ENCODE measurements around the gene ITK.

The ITK gene

GRCh38 chr5:157213527-157214243 is 33.0 kb downstream of the ITK start:
- no peak for TF ChIP-seq ZFX (IDR thresholded peaks at IDR 0.05)
- TF ChIP-seq, protein P1, sequence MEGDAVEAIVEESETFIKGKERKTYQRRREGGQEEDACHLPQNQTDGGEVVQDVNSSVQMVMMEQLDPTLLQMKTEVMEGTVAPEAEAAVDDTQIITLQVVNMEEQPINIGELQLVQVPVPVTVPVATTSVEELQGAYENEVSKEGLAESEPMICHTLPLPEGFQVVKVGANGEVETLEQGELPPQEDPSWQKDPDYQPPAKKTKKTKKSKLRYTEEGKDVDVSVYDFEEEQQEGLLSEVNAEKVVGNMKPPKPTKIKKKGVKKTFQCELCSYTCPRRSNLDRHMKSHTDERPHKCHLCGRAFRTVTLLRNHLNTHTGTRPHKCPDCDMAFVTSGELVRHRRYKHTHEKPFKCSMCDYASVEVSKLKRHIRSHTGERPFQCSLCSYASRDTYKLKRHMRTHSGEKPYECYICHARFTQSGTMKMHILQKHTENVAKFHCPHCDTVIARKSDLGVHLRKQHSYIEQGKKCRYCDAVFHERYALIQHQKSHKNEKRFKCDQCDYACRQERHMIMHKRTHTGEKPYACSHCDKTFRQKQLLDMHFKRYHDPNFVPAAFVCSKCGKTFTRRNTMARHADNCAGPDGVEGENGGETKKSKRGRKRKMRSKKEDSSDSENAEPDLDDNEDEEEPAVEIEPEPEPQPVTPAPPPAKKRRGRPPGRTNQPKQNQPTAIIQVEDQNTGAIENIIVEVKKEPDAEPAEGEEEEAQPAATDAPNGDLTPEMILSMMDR (conservative IDR thresholded peaks at IDR 0.05), result no peak
- no peak overlapping the region for H3K27ac ChIP-seq

DNA sequence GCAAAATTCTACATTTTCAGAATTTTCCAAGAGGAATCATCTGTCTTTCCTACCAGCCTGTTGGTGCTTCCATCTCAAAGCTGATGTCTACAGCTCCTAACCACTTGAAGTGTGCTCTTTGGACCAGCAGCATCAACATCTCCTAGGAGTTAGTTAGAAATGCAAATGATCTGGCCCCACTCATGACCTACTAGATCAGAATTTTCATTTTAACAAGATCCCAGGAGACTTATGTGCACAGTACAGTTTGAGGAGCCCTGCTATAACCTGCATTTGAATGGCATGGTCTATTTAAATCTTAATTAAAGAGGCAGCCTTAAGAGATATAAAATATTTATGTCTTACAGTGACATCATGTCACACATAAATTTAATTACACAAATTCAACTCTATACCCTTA is 33.8 kb downstream of the ITK start:
- no peak overlapping the region for H3K27ac ChIP-seq
- TF ChIP-seq, protein P1 (conservative IDR thresholded peaks at IDR 0.05), result no peak
- TF ChIP-seq ZFX (IDR thresholded peaks at IDR 0.05), result no peak

DNA sequence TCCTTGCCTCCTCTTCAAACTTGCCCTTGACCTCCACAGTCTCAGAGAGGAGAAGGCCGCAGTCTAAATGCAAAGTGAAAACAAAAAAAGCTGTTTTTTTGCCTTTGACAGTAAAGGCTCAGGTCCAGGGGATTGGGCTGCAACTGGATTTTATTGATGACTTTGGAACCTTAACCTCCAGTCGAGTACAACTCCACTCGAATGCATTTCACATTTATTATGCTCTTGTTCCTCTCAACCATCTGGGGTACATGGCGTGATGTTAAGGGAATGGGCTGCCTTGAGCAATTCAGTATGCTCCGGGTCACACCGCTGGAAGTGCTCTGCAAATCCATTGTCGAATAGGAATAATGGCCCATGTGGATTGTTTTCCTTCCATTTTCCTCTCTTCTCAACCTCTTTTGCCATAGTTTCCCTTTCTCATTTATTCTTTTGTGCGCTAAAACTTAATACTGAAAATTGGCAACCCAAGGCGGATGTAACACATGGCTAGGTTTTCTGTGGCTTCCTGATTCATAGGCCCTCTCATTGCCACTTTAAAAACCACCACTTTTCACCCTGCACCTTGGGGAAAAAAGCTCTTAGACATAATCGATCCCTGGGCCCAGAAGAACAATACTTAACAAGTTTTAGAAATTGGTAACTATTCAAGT is 34.3 kb downstream of the ITK start:
- H3K27ac ChIP-seq, result no peak overlapping the region
- TF ChIP-seq ZFX (IDR thresholded peaks at IDR 0.05), result no peak
- TF ChIP-seq, protein P1 (conservative IDR thresholded peaks at IDR 0.05), result no peak

GRCh38 chr5:157215514-157216167 is 35.0 kb downstream of the ITK start:
- TF ChIP-seq, protein P1 (conservative IDR thresholded peaks at IDR 0.05), result no peak
- no peak for TF ChIP-seq ZFX (IDR thresholded peaks at IDR 0.05)
- H3K27ac ChIP-seq, result no peak overlapping the region; the same call in 1 of the 2 replicates

- TF ChIP-seq, protein P1 (conservative IDR thresholded peaks at IDR 0.05), result no peak
- TF ChIP-seq ZFX (IDR thresholded peaks at IDR 0.05), result no peak
- H3K27ac ChIP-seq, result no peak overlapping the region
Observed at GRCh38 chr5:157216391-157217142, 35.9 kb downstream of the ITK start.

- TF ChIP-seq ZFX (IDR thresholded peaks at IDR 0.05), result no peak
- TF ChIP-seq, protein P1 (conservative IDR thresholded peaks at IDR 0.05), result no peak
Observed at GRCh38 chr5:157217289-157218024, 36.8 kb downstream of the ITK start.

More at GRCh38 chr5:157217289-157218024, 36.8 kb downstream of the ITK start:
- H3K27ac ChIP-seq, result no peak overlapping the region
